HG03066 (cell line): Measurements from ENCODE around the gene FNDC11.
"Not testable (repeated sequence)": the region's sequence is repeated elsewhere in the genome, so short reads cannot be mapped to it uniquely, and the experiment has no call there.

Experiments used
- ATAC-seq: cut with Tn5 transposase; IDR thresholded peaks from one replicate; pipeline ENCODE4 v1.9.1; 2021; ENCODE audit warnings: low read depth; ENCODE audit not compliant: unreplicated experiment

The FNDC11 gene

GRCh38 chr20:63595416-63596127 is 41.6 kb downstream of the FNDC11 start:
- ATAC-seq = no peak

- no peak for ATAC-seq
Observed at GRCh38 chr20:63596423-63596822, 42.5 kb downstream of the FNDC11 start.

GRCh38 chr20:63597651-63598478 is 43.9 kb downstream of the FNDC11 start:
- ATAC-seq = no peak

DNA sequence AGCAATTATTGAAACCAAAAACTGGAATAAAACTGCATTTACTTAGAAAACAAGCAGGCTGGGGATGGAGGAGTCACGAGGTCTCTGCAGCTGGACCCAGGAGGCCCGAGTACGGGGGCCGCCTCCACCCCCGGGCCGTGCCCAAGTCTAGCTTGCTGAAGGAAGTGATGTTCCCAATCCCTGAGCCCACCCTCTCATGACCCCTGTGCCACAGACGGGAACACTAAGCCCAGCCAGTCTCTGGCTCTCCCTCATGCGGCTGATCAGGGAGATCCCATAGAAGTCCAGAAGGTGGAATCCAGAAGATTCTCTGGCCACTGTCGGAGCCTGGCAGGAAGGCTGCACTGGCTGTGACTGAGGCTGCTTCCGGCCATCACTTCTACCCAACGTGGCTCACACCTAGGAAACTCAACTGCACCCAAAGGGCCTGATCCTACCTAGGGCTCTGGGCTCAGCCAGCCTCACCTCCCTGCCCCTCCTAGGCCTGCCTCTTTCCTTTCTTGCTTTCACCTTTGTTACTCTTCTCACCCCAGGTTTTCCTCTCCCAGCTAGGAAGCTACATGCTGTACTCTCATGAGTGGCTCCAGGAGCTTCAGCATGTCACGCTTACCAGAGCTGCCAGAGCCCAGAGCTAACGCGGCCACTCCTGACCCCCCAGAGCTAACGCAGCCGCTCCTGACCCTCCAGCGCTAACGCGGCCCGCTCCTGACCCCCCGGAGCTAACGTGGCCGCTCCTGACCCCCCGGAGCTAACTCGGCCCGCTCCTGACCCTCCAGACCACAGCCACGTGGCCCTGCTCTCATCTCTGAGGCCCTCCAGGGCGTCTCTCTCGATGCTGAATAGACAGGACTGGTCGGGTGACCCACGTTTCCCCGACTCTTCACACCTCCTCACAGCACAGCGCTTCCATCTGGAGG is 44.8 kb downstream of the FNDC11 start:
- no peak for ATAC-seq

- no peak for ATAC-seq
Observed at GRCh38 chr20:63599396-63600050, 45.6 kb downstream of the FNDC11 start.

GRCh38 chr20:63601679-63602078 is 47.7 kb downstream of the FNDC11 start:
- not testable (repeated sequence) for ATAC-seq

DNA sequence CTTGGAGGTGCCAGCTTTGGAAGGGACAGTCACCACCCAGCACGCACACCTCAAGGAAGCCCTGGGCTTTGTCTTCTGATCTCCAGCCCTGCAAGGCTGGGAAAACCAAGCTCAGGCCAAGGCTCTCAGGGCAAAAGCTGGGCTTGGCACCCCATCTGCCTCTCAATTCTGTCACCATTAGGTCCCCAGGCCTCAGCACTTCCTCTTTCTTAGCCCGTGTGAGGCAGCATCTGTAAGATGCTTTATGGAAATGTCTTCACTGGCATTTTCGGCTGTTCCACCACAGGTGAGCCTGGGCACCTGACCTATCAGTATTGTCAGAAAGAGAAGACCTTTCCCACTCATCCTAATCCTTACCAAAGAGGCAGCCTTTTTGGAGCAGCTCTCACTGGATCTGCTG is 48.4 kb downstream of the FNDC11 start:
- ATAC-seq = no peak
